Activated naive CD4-positive, alpha-beta T cell treated with anti-CD3 and anti-CD28 coated beads, Interleukin-2, amount 50 U/mL, for 16 hours (primary cell): ENCODE measurements around the gene TMEM92.
"Not testable (repeated sequence)": the region's sequence is repeated elsewhere in the genome, so short reads cannot be mapped to it uniquely, and the experiment has no call there.

Experiments used
- DNase-seq: peaks from one replicate; pipeline ENCODE4 v3.0.0-alpha.2; 2020

The TMEM92 gene

GRCh38 chr17:50303051-50303450 lies 28.8 kb downstream of the TMEM92 start:
- no peak for DNase-seq

- DNase-seq, result no peak
Observed at GRCh38 chr17:50303596-50303995, 29.3 kb downstream of the TMEM92 start.

DNA sequence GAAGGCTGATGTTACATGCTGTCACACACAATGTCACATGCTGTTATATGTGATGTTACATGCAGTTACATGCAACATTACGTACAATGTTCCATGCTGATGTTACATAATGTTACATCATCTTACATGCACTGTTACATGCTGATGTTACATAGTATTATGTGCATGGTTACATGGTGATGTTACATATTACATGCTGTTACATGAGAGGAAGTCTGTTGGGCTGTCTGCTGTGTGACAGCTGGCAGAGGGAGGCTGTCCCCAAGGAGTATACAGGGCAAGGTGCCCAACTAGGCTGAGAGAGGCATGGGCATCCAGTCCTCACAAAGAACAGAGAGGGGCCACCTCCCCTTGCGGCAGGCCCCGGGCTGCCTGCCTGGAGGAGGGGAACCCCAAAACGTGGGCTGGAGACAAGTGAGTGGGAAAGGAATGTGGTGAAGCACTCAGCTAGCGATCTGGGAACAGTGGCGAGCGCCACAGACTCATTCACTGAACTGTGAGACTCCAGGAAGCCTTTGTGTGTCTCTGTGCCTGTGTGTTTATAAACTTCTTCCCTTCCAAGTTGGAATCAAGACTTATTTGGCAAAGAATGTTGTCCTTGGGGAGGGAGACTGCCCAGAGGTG lies 30.6 kb downstream of the TMEM92 start:
- no peak for DNase-seq

GRCh38 chr17:50307654-50308053 lies 33.4 kb downstream of the TMEM92 start:
- DNase-seq, result no peak

- no peak for DNase-seq
Observed at GRCh38 chr17:50308666-50309065, 34.4 kb downstream of the TMEM92 start.

DNA sequence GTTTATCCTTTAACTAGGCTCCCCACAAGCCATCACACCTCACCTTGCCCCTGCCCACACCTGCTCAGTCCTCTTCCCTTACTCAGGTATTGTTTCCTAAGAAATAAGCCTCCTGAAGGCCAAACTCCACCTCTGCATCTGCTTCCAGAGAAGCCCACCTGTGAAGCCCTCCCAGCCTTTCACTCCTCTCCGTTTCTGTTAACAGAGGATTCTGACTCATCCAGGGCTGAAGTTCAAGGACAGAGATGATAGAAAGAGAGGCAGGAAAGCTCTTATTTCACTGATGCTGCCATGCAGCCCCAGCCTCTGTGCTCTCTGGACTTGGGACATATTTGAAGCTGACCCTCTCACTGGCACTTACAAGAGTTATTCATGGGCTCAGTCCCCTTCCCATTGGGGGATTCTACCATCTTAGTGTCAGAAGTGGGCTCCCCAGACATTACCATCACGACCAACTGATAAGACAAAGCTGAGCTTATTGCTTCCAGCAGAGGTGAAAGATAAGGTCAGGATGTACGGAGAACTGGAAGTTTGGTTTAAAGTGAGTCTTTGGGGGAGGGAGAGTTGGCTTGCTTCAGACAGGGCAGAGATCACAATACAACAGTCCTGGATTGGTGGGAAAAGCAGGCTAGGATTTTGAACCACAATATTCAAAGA lies 36.3 kb downstream of the TMEM92 start:
- no peak for DNase-seq

DNA sequence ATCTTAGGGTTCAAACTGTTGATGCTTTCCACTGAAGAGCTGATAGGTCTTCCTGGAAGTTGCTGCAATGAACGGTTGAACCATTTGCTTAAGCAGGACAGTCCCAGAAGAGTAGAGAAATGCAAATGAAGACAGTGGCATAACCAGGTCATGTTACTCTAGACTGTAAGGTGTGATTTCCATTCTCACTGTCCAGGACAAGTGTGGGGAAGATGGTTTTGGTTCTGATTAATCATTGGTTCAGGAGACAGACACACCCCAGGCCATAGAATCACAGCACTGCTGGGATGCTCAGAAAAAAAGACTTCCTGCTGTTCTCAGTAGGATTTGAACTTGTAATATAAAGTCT lies 36.8 kb downstream of the TMEM92 start:
- no peak for DNase-seq

DNA sequence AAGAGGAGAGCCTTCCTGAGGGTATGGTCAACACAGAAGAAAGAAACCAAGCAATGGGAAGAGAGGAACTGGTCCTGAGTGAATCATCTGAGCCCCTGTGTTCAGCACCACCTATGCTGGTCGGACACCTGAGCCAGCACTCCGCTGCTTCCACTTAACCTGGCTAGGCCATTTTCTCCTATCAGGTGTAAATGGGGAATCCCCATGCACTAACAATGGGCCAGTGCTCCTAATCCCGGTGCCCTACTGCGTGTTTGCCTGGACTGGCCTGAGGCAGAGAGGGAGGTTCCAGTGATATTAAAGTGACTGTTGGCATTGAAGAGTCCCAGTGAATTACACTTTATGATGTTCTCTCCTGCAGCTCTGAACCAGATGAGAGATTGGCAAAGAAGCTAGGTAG lies 37.2 kb downstream of the TMEM92 start:
- no peak for DNase-seq

DNA sequence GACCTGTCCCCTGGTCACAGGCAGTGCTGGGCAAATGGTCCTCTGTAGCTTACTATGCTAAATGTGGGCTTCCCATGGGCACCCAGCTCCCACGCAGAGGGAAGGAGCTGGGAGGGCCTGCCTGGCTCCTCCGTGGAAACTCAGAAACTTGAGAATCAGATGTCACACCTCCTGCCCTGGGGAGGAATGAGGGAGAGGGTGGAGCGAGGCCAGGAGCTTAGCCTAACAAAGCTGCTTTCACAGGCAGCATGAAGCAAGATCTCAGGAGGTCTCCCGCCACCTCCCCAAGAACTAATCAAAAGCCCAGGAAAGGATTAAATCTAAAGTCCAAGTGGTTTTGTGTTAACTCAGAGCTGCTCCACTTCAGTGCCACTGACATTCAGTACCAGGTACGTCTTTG lies 38.0 kb downstream of the TMEM92 start:
- DNase-seq, result no peak

DNA sequence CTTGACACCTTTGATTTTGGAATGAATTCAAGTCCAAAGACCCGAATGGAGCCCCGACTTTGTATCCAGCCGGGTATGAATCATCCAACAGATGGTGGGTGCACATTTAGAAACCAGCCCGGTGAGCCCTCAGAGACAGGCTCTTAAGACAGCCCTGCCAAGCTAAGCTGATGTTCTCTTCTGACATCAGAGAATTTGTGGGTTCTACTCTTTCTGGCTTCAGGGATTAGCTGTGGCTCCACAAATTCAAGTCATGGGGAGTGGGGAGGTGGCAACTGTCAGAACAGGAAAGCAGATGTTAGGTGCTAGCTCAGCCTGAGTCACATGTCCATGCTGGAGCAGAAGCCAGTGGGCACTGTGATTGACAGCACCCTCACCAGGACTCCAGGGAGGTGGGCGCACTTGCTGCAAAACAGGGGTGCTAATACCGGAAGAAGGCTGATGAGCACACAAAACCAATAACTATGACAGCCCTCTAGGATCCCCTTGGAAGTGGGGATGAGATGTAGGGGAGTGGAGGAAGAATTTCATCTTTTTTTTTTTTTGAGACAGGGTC lies 40.3 kb downstream of the TMEM92 start:
- DNase-seq, result no peak

DNA sequence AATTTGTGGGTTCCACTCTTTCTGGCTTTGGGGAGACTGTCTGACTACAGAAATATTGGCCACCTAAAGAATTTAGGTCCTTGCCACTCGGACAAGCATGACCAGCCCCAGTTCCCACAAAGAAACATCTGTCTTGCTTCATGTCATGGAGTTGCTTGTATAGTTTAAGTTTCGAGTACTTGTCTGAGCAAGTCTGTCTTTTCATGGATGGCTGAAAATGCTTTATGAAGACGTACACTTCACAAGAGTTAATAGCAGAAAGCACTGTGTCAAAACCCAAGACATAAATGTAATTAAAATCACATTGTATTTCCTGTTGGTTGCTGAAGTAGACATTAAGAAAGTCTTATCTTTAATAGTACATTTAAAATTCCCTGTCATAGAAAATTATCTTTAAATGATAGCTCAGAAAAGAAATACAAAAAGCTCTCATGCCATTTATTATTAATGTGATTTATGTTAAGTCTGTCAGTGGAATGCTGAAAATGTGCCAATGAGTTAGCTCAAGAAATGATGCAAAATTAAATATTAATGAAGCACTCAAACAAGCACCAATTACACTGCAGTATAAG lies 41.8 kb downstream of the TMEM92 start:
- DNase-seq, result no peak

DNA sequence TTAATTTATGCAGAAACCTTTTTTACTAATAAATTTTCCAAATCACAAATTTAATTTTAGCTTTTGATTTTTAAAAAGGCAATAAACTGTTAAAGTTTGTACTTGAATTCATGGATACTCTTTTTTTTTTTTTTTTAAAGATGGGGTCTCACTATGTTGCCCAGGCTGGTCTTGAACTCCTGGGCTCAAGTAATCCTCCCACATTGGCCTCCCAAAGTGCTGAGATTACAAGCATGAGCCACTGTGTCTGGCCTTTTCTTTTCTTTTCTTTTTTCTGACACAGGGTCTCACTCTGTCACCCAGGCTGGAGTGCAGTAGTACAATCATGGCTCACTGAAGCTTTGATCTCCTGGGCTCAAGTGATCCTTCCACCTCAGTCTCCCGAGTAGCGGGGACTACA lies 42.4 kb downstream of the TMEM92 start:
- not testable (repeated sequence) for DNase-seq

DNA sequence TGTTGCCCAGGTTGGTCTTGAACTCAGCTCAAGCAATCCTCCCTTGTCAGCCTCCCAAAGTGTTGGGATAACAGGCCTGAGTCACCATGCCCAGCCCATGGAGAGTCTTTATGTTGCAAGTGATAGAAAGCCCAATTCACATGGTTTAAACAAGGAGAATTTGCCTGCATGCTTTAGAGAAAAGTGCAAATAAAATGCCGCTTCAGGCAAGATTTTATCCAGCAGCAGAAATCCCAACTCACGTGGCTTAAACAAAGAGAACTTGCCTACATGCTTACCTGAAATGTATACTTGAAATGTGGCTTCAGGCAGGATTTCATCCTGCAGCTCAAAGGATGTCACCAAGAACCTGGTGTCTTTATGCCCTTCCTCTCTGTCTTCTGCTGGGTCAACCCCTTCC lies 42.9 kb downstream of the TMEM92 start:
- DNase-seq, result no peak

GRCh38 chr17:50318501-50319285 lies 44.4 kb downstream of the TMEM92 start:
- no peak for DNase-seq

- DNase-seq, result no peak
Observed at GRCh38 chr17:50319306-50320004, 45.2 kb downstream of the TMEM92 start.

DNA sequence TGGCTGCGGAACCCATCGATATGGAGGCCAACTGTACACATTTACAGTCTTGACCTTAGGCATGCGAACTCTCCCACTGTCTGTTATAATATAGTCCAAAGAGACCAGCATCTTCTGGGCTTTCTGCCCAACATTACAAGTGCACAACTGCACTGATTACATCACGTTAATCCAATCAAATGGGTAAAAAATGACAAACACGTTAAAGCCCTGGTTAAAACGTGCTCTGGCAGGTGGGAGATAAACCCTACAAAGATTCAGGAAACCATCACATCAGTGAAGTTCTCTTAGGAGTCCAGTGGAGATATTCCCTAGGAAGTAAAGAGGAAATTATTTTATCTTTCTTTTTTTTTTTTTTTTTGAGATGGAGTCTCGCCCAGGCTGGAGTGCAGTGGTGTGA lies 48.0 kb downstream of the TMEM92 start:
- DNase-seq, result no peak

DNA sequence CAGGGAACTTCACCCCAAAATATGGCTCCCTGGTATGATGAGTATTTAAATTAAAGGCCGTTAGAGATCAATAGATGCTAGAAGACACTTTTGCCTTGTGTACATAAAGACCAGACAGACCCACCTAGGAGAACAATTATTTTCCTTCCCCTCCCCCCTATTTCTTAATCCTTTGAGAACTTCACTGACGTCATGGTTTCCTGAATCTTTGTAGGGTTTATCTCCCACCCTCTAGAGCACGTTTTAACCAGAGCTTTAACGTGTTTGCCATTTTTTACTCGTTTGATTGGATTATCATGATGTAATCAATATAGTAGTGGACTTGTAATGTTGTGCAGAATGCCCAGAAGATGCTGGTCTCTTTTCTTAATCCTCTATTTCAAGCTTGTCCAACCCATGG lies 48.8 kb downstream of the TMEM92 start:
- no peak for DNase-seq

GRCh38 chr17:50325906-50326305 lies 51.6 kb downstream of the TMEM92 start:
- DNase-seq, result no peak

DNA sequence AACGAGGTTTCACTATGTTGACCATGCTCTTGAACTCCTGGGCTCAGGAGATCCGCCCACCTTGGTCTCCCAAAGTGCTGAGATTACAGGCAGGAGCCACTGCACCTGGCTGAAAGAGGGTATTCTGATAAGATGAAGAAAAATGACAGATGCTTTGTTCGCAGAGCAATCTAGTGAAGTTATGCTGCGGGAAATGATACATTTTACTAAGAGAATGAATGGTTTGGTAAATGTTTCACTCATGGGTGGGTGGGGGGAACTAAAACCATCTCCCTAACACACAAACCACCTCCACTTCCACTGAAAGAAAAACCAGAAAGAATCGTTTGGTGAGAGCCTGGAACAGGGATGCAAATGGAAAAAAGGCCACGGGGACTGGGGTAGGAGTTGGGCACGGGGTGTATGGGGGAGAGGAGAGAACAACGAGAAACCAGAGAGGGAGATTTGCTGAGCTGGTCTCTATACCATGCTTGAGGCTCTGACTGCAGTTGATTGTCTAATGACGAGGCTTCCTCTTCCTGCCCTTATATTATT lies 52.6 kb downstream of the TMEM92 start:
- DNase-seq, result no peak

GRCh38 chr17:50328363-50329325 lies 54.4 kb downstream of the TMEM92 start:
- no peak for DNase-seq

- no peak for DNase-seq
Observed at GRCh38 chr17:50329716-50330115, 55.5 kb downstream of the TMEM92 start.
